Mesothelial cell of epicardium (in vitro differentiated cells): ENCODE measurements around the gene COMMD6. TPM values are rescaled to one million over a fixed set of nuclear protein-coding genes. Genes with fewer than 3 reads are reported as not detected.

Experiments
- DNase-seq, 2 experiments: peaks; one replicate each; pipeline ENCODE4 v3.0.0; 2021; ENCODE audit warnings: low spot score in 2 of 2; ENCODE audit not compliant: unreplicated experiment in 2 of 2
- H3K27ac Mint-ChIP-seq: 2 replicates; pipeline ENCODE4 v1.8.0; 2021; ENCODE audit warnings: mixed read lengths
- H3K27me3 Mint-ChIP-seq: 2 replicates; pipeline ENCODE4 v1.8.0; 2021; ENCODE audit warnings: low read depth, mixed read lengths
- H3K36me3 Mint-ChIP-seq: 2 replicates; pipeline ENCODE4 v1.8.0; 2021; ENCODE audit warnings: mixed read lengths
- H3K4me1 Mint-ChIP-seq: 2 replicates; pipeline ENCODE4 v1.8.0; 2021; ENCODE audit warnings: mixed read lengths
- H3K4me3 Mint-ChIP-seq: 2 replicates; pipeline ENCODE4 v1.8.0; 2021; ENCODE audit warnings: mild to moderate bottlenecking, moderate library complexity, mixed read lengths
- H3K9me3 Mint-ChIP-seq: 2 replicates; pipeline ENCODE4 v1.8.0; 2021; ENCODE audit warnings: mixed read lengths
- total RNA-seq: library from RNA; stranded (reverse); gene quantifications from 3 replicates; pipeline ENCODE4 v1.2.1, GENCODE V29; 2021
- TF ChIP-seq, protein P1 (sequence below): fragments of 200-600 bp; sonication (generic); IDR thresholded peaks from one replicate; pipeline ENCODE4 v1.5.0; 2021; ENCODE audit warnings: antibody characterized with exemption; ENCODE audit not compliant: unreplicated experiment

The COMMD6 gene
- total RNA-seq: 134 to 143 TPM (median 141 TPM) in 3 replicates

DNA sequence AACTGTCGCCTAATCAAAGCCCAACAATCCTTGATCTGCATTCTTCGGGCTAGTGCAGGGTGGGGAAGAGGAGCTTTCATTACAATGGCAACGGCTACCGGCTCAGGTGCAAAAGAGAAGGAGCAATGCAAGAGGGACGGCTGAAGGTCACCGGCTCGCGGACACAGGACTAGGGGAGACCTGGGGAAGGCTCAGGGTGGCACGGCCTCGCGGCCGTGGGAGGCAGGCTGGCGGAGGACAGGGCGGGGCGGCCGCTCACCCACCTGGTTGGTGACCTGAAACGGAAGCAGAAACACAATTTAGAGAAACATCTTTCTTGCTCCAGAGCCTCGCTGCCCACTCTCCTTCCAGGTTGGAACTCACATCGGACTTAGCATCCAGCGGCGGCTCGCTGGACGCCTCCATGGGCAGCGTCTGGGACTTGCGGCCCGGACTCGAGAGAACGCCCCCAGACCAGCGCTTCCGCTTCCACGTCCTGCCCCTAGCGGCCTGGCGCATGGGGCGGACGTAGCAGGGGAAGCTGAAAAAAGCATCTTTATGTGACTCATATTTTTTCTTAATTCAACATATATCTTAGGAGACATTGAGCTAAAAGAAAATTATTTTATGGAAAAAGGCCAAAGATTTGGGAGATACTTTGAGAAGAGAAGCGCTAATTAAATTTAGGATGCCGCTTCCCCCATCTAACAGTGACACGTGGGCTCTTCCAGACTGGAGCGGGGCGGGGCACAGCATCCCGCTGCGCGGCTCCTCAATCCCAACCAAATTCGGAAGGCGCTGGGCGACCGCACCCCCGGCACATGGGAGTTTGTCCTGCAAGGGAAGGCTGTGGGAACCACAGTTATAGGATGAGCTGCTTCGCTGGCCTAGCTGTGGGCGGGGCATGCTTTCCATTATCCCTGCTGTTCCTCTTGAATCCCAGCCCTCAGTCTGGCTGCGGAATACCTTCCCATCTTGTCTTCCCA lies at the start of gene COMMD6:
COMMD6 (minus strand) TSS at position 441 of the 965 bp plus-strand sequence; CDS start at position 405, 36 bp downstream.
- H3K27me3 Mint-ChIP-seq: no peaks in the 10 kb centered on the region
- H3K36me3 Mint-ChIP-seq: peaks cover 9% of the 10 kb centered on the region
- TF ChIP-seq, protein P1, sequence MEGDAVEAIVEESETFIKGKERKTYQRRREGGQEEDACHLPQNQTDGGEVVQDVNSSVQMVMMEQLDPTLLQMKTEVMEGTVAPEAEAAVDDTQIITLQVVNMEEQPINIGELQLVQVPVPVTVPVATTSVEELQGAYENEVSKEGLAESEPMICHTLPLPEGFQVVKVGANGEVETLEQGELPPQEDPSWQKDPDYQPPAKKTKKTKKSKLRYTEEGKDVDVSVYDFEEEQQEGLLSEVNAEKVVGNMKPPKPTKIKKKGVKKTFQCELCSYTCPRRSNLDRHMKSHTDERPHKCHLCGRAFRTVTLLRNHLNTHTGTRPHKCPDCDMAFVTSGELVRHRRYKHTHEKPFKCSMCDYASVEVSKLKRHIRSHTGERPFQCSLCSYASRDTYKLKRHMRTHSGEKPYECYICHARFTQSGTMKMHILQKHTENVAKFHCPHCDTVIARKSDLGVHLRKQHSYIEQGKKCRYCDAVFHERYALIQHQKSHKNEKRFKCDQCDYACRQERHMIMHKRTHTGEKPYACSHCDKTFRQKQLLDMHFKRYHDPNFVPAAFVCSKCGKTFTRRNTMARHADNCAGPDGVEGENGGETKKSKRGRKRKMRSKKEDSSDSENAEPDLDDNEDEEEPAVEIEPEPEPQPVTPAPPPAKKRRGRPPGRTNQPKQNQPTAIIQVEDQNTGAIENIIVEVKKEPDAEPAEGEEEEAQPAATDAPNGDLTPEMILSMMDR: peak; percentile 72
- H3K9me3 Mint-ChIP-seq: no peaks in the 10 kb centered on the region
- peak within 1 kb of the TSS; percentile 99 for H3K4me3 Mint-ChIP-seq
- H3K4me1 Mint-ChIP-seq: peaks cover 21% of the 10 kb centered on the region
- peak; percentile 34 to 68 for DNase-seq
- peak within 1 kb of the TSS; percentile 95 for H3K27ac Mint-ChIP-seq

GRCh38 chr13:75585153-75585552 lies 47.5 kb upstream of the COMMD6 start:
- Mint-ChIP-seq H3K9me3 (peaks cover 31% of the 10 kb centered on the region), H3K4me1 (peaks cover 19% of the 10 kb centered on the region), H3K4me3 (no peak overlapping the region), H3K27me3 (no peaks in the 10 kb centered on the region), H3K27ac (no peak overlapping the region), H3K36me3 (peaks cover 34% of the 10 kb centered on the region)
- DNase-seq: no peak
- TF ChIP-seq, protein P1: no peak

DNA sequence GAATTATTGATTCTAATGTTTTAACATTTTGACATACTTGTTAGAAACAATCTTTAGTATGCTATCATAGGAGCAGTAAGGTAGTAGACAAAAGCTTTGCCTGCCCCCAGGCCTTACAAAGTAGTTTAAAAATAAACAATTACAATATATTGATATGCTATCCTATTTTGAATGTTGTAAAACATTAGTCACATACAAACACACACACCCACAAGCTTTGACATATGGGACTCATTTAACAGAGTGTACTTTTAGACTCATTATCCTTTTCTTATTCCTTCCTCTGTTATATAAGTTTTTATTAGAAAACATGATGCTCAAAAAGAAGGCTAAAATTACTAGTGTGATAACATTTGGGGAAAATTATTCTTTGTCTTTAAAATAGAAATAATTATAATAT lies 45.5 kb upstream of the COMMD6 start:
- TF ChIP-seq, protein P1: no peak
- Mint-ChIP-seq H3K4me1 (peaks cover 23% of the 10 kb centered on the region), H3K9me3 (peaks cover 26% of the 10 kb centered on the region), H3K4me3 (no peak overlapping the region), H3K27ac (no peak overlapping the region), H3K27me3 (no peaks in the 10 kb centered on the region), H3K36me3 (peaks cover 26% of the 10 kb centered on the region)
- no peak for DNase-seq

DNA sequence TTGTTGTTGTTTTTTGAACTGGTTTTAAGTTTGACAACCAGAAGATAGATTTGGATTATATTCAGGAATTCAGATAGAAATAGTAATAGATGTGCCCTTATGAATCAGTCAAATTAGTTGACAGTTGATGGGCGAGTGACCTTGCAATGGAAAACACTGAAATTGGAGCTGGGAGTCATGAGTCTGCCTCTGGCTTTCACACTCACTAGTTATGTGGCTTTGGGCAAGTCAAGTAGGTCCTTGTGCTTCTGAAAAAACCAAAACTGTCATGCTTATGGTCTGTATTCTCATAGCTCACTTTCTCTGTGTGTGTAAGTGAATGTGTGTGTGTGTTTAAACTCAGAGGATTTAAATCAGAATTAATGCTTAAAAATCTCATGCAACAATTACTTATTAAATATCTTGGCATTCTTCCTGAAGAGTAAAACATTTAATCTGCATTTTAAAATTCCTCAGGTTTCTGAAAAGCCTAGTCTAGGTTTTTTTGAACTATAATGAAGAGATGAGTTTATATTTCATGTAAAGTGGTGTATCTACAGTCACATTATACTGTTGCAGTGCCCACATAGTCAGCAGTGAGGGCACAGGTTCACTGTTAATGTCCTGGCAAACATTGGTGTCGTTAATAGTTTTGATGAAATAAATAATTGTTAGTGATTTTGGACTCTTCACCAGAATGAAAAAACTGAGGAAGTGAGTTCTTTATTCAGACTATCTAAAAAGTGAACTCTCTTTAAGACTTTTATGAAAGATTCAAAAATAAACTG lies 44.4 kb upstream of the COMMD6 start:
- no peak for DNase-seq
- Mint-ChIP-seq H3K4me3 (no peak overlapping the region), H3K27ac (peak overlapping the region; percentile 66), H3K9me3 (peaks cover 26% of the 10 kb centered on the region), H3K36me3 (peaks cover 26% of the 10 kb centered on the region), H3K27me3 (no peaks in the 10 kb centered on the region), H3K4me1 (peaks cover 18% of the 10 kb centered on the region)
- TF ChIP-seq, protein P1: no peak

DNA sequence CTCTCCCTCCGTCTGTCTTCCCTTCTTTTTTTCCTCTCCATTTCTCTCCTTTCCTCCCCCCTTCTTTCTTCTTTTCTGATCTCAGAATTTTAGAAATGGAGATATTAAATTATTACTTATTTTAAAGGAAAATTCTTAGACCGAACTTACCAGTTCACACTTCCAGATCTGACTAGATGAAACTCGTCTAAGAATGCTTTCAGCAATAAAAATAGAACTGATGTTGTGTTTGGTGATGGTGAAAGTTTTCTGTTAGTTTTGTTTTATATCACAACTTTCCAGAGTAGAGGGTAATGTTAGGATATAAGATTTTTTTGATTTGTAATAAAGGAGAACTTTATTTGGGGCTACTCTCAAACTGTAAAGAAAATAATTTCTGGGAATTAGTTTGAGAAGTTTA lies 41.9 kb upstream of the COMMD6 start:
- no peak for DNase-seq
- Mint-ChIP-seq H3K27me3 (no peaks in the 10 kb centered on the region), H3K4me3 (no peak overlapping the region), H3K4me1 (peaks cover 13% of the 10 kb centered on the region), H3K9me3 (peaks cover 12% of the 10 kb centered on the region), H3K27ac (no peak overlapping the region), H3K36me3 (peaks cover 23% of the 10 kb centered on the region)
- TF ChIP-seq, protein P1: no peak
